LNCAP (cell line): ENCODE data around the gene LOXL3.

Experiments used
- TF ChIP-seq, protein P1 (sequence below): fragments of 450-650 bp; IDR thresholded peaks from 2 replicates; pipeline ENCODE4 v1.5.1; 2017; ENCODE audit warnings: mild to moderate bottlenecking

The LOXL3 gene

DNA sequence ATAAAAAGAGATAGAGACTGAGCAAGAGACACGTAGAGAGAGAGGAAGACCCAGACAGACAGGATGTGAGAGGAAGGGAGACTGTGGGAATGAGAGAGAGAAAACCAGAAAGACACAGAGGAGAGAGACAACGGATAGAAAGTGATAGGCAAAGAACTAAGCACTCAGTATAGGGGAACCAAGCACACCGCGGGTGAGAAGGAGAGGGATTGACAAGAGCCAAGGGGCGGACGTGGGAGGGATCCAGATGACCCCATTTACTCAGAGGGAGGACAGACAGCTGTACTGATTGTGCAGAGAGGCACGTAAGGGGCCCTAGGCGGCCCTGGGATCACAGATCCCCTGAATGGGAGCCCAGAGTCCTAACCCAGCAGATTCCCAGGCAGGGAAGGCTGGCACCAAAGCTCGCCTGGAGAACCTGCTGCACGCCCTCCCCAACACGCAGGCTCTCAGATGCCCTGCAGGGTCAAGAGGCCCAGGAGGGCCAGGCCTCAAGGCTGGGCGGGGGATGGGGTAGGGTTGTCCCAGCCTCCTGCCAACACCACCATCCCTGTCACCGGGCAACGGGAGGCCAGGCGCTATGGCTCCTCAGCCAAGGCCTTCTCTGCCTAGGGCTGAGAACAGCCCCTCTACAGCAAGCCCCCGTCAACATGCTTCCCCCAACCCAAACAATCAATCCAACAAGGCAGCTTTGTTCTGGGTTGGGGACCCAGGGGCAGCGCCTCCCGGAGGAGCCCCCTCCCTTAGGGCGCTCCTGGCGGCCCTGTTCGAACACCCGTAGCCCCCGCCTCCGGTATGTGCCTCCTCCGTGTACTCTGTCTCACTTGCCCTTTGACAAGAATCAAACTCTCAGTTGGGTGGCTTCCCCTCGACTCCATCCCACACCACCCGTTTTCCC is 579 bp downstream of the LOXL3 start:
- TF ChIP-seq, protein P1, sequence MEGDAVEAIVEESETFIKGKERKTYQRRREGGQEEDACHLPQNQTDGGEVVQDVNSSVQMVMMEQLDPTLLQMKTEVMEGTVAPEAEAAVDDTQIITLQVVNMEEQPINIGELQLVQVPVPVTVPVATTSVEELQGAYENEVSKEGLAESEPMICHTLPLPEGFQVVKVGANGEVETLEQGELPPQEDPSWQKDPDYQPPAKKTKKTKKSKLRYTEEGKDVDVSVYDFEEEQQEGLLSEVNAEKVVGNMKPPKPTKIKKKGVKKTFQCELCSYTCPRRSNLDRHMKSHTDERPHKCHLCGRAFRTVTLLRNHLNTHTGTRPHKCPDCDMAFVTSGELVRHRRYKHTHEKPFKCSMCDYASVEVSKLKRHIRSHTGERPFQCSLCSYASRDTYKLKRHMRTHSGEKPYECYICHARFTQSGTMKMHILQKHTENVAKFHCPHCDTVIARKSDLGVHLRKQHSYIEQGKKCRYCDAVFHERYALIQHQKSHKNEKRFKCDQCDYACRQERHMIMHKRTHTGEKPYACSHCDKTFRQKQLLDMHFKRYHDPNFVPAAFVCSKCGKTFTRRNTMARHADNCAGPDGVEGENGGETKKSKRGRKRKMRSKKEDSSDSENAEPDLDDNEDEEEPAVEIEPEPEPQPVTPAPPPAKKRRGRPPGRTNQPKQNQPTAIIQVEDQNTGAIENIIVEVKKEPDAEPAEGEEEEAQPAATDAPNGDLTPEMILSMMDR: no peak

DNA sequence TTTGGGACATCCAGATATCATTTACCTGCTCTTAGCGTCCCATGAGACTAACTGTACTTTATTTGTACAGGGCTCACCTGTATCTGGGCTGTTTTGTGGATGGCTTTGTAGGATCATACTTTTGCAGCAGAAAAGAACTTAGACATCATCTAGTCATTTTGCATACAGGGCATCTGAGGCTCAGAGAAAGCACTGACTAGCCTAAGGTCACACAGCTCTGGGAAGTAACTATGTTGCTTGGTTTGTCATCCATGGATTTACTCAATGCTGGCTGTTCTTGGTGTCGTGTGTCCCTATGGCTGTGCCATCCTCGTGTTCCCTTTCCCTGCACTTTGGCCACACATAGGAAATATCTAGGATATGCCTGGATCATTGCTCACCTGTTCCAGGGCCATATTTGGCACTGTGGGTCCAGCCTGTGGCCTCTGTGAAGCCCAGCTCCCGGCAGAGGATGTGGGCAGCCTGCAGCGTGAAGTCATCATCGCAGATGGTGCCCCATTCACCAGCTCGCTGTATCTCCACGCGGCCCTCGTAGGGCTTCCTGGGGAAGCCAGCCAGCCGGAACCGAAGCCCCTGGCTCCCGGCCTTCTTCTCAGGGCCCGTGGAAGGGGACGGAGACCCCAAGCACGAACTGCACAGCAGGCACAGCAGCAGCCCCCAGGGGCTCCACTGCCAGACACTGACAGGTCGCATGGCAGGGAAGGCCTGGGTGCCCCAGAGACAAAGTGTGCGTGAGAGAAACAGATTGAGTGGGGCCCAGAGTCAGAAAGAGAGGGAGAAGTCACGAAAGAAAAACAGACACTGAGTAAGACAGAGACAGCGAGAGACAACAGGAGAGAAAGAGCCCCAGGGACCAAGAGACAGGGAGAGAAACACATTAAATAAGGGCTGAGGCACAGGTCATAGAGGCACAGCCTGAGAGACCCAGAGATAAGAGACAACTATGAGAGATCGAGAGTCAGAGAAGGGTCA is 1.5 kb downstream of the LOXL3 start:
- TF ChIP-seq, protein P1: no peak

DNA sequence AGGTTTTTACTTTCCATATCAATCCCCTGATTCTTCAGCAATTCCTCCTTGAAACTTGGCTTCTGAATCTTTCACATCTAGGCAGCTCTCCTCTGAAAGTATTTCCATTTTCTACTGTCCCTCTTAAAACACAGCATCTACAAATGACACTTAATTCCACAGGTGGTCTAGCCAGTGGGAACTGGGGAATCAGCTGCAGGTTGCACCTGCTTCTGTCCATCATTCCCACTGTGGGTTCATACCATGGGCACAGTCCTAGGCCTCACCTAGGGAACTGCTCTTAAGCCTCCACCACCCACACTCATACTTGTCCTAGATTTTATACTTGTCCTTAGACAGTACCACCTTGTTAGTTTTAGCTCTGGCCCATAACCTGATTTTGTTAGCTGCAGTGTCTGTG is 2.2 kb downstream of the LOXL3 start:
- TF ChIP-seq, protein P1: no peak

DNA sequence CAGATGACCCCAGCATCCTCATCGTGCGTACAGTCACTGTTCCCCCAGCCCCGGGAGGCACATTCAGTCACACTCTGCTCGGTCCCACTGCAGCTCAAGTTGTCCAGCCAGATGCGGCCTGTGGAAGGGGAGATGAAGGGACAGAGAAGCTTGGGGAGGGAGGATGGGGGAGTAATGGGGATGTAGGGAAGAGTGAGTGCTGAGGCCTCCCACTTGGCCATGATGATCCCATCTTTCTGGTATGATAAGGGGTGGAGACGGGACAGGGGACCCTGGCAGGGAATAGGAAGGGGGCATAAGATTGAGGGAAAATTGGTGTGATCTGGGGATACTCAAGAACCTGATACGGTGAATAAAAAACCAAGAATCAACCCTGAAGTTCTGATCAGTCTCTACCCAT is 3.5 kb downstream of the LOXL3 start:
- TF ChIP-seq, protein P1: no peak

DNA sequence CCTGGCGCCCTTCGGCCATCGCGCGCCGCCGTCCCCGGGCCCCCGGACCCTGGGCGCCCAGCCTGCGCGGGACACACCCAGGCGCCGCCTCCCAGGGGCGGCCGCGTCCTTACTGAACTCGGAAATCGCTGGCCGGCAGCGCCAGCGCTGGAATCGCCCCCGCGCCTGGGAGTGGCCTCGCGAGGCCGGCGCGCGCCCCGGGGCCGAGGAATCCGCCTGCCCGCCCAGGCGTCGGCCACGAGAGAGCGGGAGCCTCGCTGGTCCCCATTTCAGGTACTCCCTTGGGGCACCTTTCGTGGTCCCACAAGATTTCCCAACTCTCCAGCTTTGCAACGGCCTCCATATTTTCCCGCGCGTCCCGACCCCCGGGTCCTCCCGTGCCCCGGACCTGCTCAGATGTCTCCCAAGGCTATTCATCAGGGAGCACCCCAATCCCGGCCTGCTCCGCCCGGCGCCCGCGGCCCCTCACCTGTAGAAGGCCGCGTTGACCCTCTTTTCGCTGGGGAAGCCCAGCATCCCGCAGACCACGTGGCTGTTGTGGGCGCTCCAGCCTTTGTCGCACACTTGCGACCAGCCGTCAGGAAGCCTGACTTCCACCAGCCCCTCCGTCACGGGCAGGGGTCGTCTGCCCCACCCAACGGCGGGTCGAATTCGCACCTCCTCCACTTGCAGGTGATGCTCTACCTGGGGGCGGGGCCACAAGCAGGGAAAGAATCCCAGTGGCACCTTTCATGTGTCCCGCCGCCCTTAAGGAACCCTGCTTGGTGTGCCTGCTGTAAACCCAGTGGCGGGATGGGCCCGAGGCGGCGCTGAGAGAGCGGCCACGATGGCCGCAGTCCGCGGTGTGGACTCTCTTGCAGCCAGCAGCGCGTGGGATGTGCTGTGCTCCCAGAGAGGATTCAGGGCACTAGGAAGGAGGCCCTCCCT is 4.6 kb downstream of the LOXL3 start:
- TF ChIP-seq, protein P1: no peak

DNA sequence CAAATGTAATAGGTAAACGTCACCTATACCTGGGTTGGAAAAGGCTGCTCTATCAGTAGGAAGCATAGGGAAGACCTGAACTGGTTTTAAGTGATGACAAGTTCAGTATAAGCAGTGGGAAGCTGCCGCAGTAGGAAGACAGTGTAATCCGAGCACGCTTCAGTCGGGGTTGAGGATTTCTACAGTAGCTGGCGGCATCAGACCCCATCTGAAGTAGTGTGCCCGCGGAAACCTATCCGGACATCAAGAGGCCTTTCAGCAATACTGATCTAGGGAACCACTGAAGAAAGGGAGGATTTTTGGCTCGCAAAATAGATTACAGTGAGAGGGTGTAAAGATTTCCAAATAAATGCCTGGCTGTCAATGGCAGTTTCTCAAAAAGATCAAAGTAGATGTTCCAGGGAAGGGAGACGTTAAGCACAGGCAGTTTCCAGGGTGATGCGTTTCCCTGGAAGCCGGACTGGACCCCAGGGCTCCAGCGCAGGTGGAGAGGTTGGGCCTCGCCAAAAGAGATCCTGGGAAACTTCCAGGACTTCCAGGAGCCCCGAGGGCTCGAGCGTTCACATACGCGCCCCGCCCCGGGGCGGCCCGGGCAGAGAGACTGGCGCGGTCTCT is 5.3 kb downstream of the LOXL3 start:
- TF ChIP-seq, protein P1: no peak
